ENCODE data around the gene RAC2. TPM values are rescaled to one million over a fixed set of nuclear protein-coding genes. Genes with fewer than 3 reads are reported as not detected.

Gene RAC2
- total and polyA plus RNA-seq, 2 of the 8 experiments (the other 6 are each of a cell fraction or from before 2014, with no cell fraction given) = 2.3 to 4.3 TPM

DNA sequence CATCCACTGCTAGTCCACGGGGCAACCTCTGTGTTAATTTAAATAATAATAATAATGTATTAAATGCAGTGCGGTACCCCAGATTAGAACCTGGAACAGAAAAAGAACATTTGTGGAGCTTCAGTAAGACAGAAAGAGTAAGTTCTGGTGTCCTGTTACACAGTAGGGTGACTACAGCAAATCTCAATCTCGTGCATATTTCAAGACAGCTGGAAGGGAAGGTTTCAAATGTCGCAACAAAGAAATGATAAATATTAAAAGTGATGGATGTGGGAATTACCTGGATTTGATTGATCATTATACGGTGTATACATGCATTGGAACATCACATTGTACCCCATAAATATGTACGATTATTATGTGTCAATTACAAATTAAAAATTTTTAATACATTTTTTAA is 1.7 kb upstream of the RAC2 start:
- Histone ChIP-seq H3K79me2 (ENCODE audit: control insufficient read depth in 1 of 2, insufficient read depth in 2 of 2, low read length in 2 of 2) (no peaks in the 10 kb centered on the region), H2AFZ (ENCODE audit: low read length) (no peak overlapping the region), H4K91ac (replicated peaks; ENCODE audit: insufficient read length, low read length) (no peak overlapping the region), H4K8ac (ENCODE audit: extremely low read depth, insufficient read depth, low read length) (no peak overlapping the region), H4K20me1 (replicated peaks in 1 of 2; ENCODE audit: control insufficient read depth in 1 of 2, insufficient read depth in 2 of 2, low read length in 2 of 2) (no peaks in the 10 kb centered on the region), H2BK5ac (ENCODE audit: low read depth, low read length) (no peak overlapping the region), H2BK20ac (ENCODE audit: low read length) (no peak overlapping the region), H3K4me1 (replicated peaks in 1 of 4; ENCODE audit: control insufficient read depth in 3 of 4, insufficient read depth in 4 of 4, low read length in 3 of 4) (peaks cover 0 to 13% (median 6%) of the 10 kb centered on the region in 4 experiments; a peak in 6 of 7 replicates), H4K5ac (ENCODE audit: insufficient read length, low read depth, low read length) (no peak overlapping the region), H3K36me3 (ENCODE audit: control insufficient read depth in 2 of 4, insufficient read depth in 4 of 4, low read length in 3 of 4) (no peaks in the 10 kb centered on the region), H3K4me3 (ENCODE audit: extremely low read depth in 1 of 4, insufficient read depth in 2 of 4, low read depth in 3 of 4, low read length in 4 of 4) (no peak overlapping the region), H2BK120ac (replicated peaks; ENCODE audit: low read depth, low read length) (no peak overlapping the region), H3K9me3 (ENCODE audit: insufficient read depth in 2 of 2, low read depth in 1 of 2, low read length in 1 of 2) (no peaks in the 10 kb centered on the region), H3K9ac (replicated peaks in 1 of 4; ENCODE audit: extremely low read depth in 1 of 4, low read depth in 3 of 4, low read length in 3 of 4) (no peak overlapping the region), H3K23me2 (ENCODE audit: low read depth, low read length) (peaks cover 4% of the 10 kb centered on the region; the same call in 1 of the 2 replicates), H3K27me3 (replicated peaks in 1 of 4; ENCODE audit: control insufficient read depth in 3 of 4, extremely low read depth in 1 of 4, insufficient read depth in 3 of 4, low read length in 3 of 4) (no peaks in the 10 kb centered on the region), H3K18ac (ENCODE audit: extremely low read depth, low read length) (no peak overlapping the region), H3K4ac (replicated peaks; ENCODE audit: insufficient read length, low read depth, low read length) (no peak overlapping the region), H3K4me2 (ENCODE audit: insufficient read depth in 1 of 2, low read depth in 2 of 2, low read length in 2 of 2) (no peak overlapping the region), H3K23ac (ENCODE audit: insufficient read length) (no peak overlapping the region), H2AK5ac (ENCODE audit: low read depth, low read length) (no peak overlapping the region), H3K14ac (ENCODE audit: insufficient read length) (no peak overlapping the region), H2BK12ac (ENCODE audit: low read depth, low read length) (no peak overlapping the region), H3K27ac (ENCODE audit: low read depth, low read length) (no peak overlapping the region), H2BK15ac (ENCODE audit: low read length) (no peak overlapping the region), H3K79me1 (ENCODE audit: low read depth, low read length) (no peaks in the 10 kb centered on the region), H3K56ac (replicated peaks; ENCODE audit: insufficient read length, low read depth, low read length) (no peak overlapping the region)
- DNase-seq (ENCODE audit: low read depth in 1 of 2, low spot score in 2 of 2) = no peak
- 83% methylated on average over 6 of the region's 6 CpGs; no CpG with 5 or more reads in 1 of the 2 experiments for WGBS, 2 experiments (ENCODE audit: extremely low coverage in 1 of 2, insufficient coverage in 1 of 2, insufficient read length in 1 of 2, insufficient replicate concordance in 2 of 2, low coverage in 1 of 2, low lambda C conversion rate in 2 of 2, missing lambda C conversion rate in 1 of 2)
- CTCF ChIA-PET (ENCODE audit: partially characterized antibody) = interaction anchor here (0.7 to 9.1 kb wide), 6 partner anchors 15 to 268 kb away, joined by 3 to 97 read pairs (median 4); no protein-coding TSS in a partner anchor
- TF ChIP-seq SIN3A (conservative IDR thresholded peaks at IDR 0.05 in 1 of 2, IDR thresholded peaks at IDR 0.05 in 1 of 2; ENCODE audit: low read depth in 1 of 2, low read length in 2 of 2) (no peak), SRF (IDR thresholded peaks at IDR 0.05; ENCODE audit: low read depth, low read length) (no peak), NRF1 (IDR thresholded peaks at IDR 0.05; ENCODE audit: low read depth, low read length) (no peak), EZH2 (IDR thresholded peaks at IDR 0.05; ENCODE audit: low read depth, low read length, severe bottlenecking) (no peak), RBBP5 (IDR thresholded peaks at IDR 0.05; ENCODE audit: borderline replicate concordance, low read depth, low read length) (no peak)
- TF ChIP-seq, protein P1, sequence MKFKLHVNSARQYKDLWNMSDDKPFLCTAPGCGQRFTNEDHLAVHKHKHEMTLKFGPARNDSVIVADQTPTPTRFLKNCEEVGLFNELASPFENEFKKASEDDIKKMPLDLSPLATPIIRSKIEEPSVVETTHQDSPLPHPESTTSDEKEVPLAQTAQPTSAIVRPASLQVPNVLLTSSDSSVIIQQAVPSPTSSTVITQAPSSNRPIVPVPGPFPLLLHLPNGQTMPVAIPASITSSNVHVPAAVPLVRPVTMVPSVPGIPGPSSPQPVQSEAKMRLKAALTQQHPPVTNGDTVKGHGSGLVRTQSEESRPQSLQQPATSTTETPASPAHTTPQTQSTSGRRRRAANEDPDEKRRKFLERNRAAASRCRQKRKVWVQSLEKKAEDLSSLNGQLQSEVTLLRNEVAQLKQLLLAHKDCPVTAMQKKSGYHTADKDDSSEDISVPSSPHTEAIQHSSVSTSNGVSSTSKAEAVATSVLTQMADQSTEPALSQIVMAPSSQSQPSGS (IDR thresholded peaks at IDR 0.05; ENCODE audit: low read length) = no peak
- FAIRE-seq = no peak
- POLR2A ChIA-PET (ENCODE audit: partially characterized antibody) = interaction anchor here (1.3 kb wide), 1 partner anchor 20 kb away, joined by 4 read pairs; no protein-coding TSS in a partner anchor
